A673 (cell line): ENCODE measurements around the gene CDC6.

Source experiments
- EZH2 ChIP-seq: fragments of 200-600 bp; sonication (generic); IDR thresholded peaks from 2 replicates; pipeline ENCODE4 v1.6.1; 2017; ENCODE audit warnings: borderline replicate concordance, low read depth, mild to moderate bottlenecking, mixed read lengths, antibody characterized with exemption, low read length; ENCODE audit not compliant: poor library complexity, severe bottlenecking
- TF ChIP-seq, protein P1 (sequence below): fragments of 300-800, 200-600 bp; sonication (generic); conservative IDR thresholded peaks from 2 replicates; pipeline ENCODE4 v1.5.1; 2017; ENCODE audit warnings: low read depth, mild to moderate bottlenecking, antibody characterized with exemption, low read length, moderate library complexity, mixed read lengths

DNA sequence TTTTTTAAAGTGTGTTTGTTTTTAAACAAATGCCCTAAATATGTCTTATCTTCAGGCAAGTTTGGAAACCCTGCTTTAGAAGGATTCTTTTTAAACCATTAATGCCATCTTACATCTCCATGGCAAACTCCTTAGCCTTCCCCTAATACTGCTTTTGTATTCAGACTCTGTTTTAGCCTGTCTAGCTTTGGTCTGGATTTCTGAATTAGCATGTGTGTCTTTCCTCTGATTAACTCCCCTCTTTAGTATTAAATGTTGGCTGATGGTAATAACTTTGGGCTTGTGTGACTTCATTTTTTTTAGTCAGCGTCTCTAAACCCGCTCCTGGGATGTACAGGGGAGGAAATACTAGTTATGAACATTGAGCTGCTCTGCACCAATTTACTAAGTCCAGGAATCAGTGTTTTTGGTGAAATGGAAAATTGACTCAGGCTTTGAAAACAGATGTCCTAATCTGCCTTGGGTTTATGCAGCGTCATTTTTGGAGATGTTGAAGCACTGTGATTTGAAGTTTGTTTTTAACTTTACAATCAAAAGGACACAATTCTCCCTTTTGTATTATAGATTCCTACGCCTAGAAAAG is 46.3 kb upstream of the CDC6 start:
- TF ChIP-seq, protein P1, sequence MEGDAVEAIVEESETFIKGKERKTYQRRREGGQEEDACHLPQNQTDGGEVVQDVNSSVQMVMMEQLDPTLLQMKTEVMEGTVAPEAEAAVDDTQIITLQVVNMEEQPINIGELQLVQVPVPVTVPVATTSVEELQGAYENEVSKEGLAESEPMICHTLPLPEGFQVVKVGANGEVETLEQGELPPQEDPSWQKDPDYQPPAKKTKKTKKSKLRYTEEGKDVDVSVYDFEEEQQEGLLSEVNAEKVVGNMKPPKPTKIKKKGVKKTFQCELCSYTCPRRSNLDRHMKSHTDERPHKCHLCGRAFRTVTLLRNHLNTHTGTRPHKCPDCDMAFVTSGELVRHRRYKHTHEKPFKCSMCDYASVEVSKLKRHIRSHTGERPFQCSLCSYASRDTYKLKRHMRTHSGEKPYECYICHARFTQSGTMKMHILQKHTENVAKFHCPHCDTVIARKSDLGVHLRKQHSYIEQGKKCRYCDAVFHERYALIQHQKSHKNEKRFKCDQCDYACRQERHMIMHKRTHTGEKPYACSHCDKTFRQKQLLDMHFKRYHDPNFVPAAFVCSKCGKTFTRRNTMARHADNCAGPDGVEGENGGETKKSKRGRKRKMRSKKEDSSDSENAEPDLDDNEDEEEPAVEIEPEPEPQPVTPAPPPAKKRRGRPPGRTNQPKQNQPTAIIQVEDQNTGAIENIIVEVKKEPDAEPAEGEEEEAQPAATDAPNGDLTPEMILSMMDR: no peak
- no peak for TF ChIP-seq EZH2
